ENCODE measurements around the gene ROR2. TPM values are rescaled to one million over a fixed set of nuclear protein-coding genes. Genes with fewer than 3 reads are reported as not detected.

The ROR2 gene
- total RNA-seq, 1 experiment from 2014 or later: 2.7 TPM

- H3K56ac ChIP-seq (ENCODE audit: insufficient read length, low read depth, low read length): no peak overlapping the region
These were observed 266.8 kb downstream of the ROR2 start for GRCh38 chr9:91683269-91683668.

More at GRCh38 chr9:91683269-91683668, 266.8 kb downstream of the ROR2 start:
- Histone ChIP-seq H3K23me2 (ENCODE audit: insufficient read length, low read depth, low read length, poor library complexity, severe bottlenecking) (no peaks in the 10 kb centered on the region), H4K8ac (replicated peaks; ENCODE audit: insufficient read length, low read depth, low read length) (no peak overlapping the region), H3K4me2 (ENCODE audit: insufficient read depth, insufficient read length, low read length) (no peak overlapping the region), H2AFZ (ENCODE audit: low read length) (no peak overlapping the region), H3K14ac (ENCODE audit: insufficient read depth, low read length) (no peak overlapping the region), H4K20me1 (ENCODE audit: control insufficient read depth, insufficient read depth, insufficient read length) (no peaks in the 10 kb centered on the region), H3K4ac (ENCODE audit: low read depth, low read length) (no peak overlapping the region), H3K79me1 (ENCODE audit: insufficient read depth, low read depth, low read length, poor library complexity, severe bottlenecking) (no peaks in the 10 kb centered on the region), H3K18ac (ENCODE audit: insufficient read length, low read depth, low read length) (no peak overlapping the region), H4K5ac (ENCODE audit: insufficient read length, low read depth, low read length) (no peak overlapping the region), H2BK15ac (ENCODE audit: low read depth, low read length) (no peak overlapping the region), H2BK12ac (ENCODE audit: insufficient read length, low read depth, low read length) (no peak overlapping the region), H3K23ac (ENCODE audit: insufficient read length, low read depth, low read length) (no peak overlapping the region), H3K9me3 (ENCODE audit: control insufficient read depth, low read depth, low read length) (no peaks in the 10 kb centered on the region), H3K27me3 (ENCODE audit: insufficient read depth, low read length) (no peaks in the 10 kb centered on the region), H3K27ac (ENCODE audit: insufficient read length, low read depth, low read length) (no peak overlapping the region), H2BK20ac (ENCODE audit: low read depth, low read length, poor library complexity, severe bottlenecking) (no peak overlapping the region), H3K79me2 (ENCODE audit: insufficient read depth, low read length) (no peaks in the 10 kb centered on the region), H2BK5ac (ENCODE audit: insufficient read length, low read length) (no peak overlapping the region), H3T11ph (ENCODE audit: low read length) (no peak overlapping the region), H2AK5ac (ENCODE audit: insufficient read length, low read length) (no peak overlapping the region), H2BK120ac (ENCODE audit: low read depth, low read length, poor library complexity, severe bottlenecking) (no peak overlapping the region), H3K4me1 (ENCODE audit: insufficient read depth, low read length) (no peaks in the 10 kb centered on the region), H4K91ac (ENCODE audit: insufficient read length, low read depth, low read length) (no peak overlapping the region), H3K9ac (ENCODE audit: extremely low read depth, insufficient read length, low read length) (no peak overlapping the region)
- no CpG with 5 or more reads among the region's 1 CpG for WGBS (ENCODE audit: extremely low coverage, insufficient read length, low lambda C conversion rate)
- Mint-ChIP-seq H3K4me3 (no peak overlapping the region), H3K9me3 (no peaks in the 10 kb centered on the region), H3K27ac (no peak overlapping the region), H3K36me3 (ENCODE audit: insufficient read depth in 1 of 3, low read depth in 3 of 3) (no peaks in the 10 kb centered on the region), H3K4me1 (peaks cover 12 to 13% of the 10 kb centered on the region in 2 experiments), H3K27me3 (ENCODE audit: low read depth) (peaks cover 2% of the 10 kb centered on the region)
- TF ChIP-seq CTCF (conservative IDR thresholded peaks at IDR 0.05): no peak
- DNase-seq: no peak
